ENCODE results near the gene NUB1.
A peak's percentile ranks its signal among the peaks of the same experiment; 100 is the strongest.

Gene NUB1

DNA sequence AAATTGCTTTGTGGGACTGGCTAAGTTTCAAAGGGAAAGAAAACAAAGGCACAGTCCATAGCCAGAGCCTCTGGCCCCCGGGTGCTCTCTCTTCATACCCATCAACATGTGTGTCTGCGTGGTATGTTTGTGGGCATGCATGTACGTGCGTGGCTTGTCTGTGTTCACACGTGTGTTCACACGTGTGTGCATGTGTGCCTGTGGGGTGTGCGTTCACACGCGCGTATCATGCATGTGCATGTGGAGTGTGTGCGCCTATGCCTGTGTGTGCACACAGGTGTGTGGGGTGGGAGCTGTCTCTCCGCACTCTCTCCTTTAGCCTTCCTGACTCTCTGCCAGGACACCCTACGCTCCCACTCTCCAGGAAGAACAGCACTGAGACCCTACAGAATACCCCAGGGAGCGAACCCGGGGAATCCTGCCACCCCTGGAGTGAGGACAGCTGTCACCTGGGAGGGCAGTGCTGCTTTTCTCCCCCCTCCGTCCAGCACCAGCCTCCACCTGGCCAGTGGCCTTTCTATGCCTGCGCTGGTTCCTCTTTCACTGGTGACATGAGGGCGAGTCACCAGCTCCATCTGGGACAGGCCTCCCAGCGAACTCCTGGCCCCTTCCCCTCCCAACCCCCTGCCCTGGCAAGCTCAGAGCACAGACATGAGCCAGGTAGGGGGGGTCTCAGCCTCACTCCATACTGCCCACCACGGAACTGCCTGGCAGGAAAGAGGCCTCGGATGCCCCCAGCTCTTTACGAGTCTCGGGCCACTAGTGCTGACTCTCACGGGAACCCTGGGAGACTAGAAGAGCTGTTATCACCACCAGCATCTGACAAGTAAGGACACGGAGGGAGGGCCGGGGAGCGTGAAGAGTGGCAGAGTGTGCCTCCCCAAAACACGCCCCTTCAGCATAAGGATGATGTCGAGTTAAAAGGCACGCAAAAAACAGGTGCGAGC lies 51.7 kb downstream of the NUB1 start:
- no peaks in the 10 kb centered on the region for H3K27me3 ChIP-seq (ENCODE audit: insufficient read depth, low read length, poor library complexity)
- H3K79me2 ChIP-seq (ENCODE audit: control insufficient read depth, insufficient read depth, low read length): no peaks in the 10 kb centered on the region
- no peak overlapping the region for H3K56ac ChIP-seq (ENCODE audit: low read length)
- no CpG with 5 or more reads among the region's 31 CpGs for WGBS (ENCODE audit: extremely low coverage, insufficient coverage, low lambda C conversion rate)
- H3K4ac ChIP-seq (ENCODE audit: low read depth, low read length): no peak overlapping the region
- H3K36me3 ChIP-seq (ENCODE audit: control insufficient read depth, insufficient read depth, low read length): peaks cover 2% of the 10 kb centered on the region
- H2BK5ac ChIP-seq (ENCODE audit: low read length): no peak overlapping the region
- H3K18ac ChIP-seq (ENCODE audit: low read length): no peak overlapping the region
- H4K5ac ChIP-seq (ENCODE audit: low read length): no peak overlapping the region
- no peaks in the 10 kb centered on the region for H3K4me1 ChIP-seq (ENCODE audit: control insufficient read depth, low read depth, low read length)
- H4K8ac ChIP-seq (ENCODE audit: low read depth, low read length): no peak overlapping the region
- H3K4me2 ChIP-seq (ENCODE audit: low read length): no peak overlapping the region
- no peak overlapping the region for H3K4me3 ChIP-seq (ENCODE audit: low read length)
- no peak overlapping the region for H2BK120ac ChIP-seq (ENCODE audit: low read depth, low read length)
- H3K9ac ChIP-seq (ENCODE audit: low read length): no peak overlapping the region
- H3K79me1 ChIP-seq (ENCODE audit: low read length): no peaks in the 10 kb centered on the region
- H3K23ac ChIP-seq (ENCODE audit: low read length): no peak overlapping the region
- DNase-seq: no peak
- H2BK15ac ChIP-seq (replicated peaks; ENCODE audit: low read depth): no peak overlapping the region
- no peak overlapping the region for H2AK5ac ChIP-seq (ENCODE audit: low read length)
- H3K27ac ChIP-seq (ENCODE audit: low read depth, low read length): no peak overlapping the region

DNA sequence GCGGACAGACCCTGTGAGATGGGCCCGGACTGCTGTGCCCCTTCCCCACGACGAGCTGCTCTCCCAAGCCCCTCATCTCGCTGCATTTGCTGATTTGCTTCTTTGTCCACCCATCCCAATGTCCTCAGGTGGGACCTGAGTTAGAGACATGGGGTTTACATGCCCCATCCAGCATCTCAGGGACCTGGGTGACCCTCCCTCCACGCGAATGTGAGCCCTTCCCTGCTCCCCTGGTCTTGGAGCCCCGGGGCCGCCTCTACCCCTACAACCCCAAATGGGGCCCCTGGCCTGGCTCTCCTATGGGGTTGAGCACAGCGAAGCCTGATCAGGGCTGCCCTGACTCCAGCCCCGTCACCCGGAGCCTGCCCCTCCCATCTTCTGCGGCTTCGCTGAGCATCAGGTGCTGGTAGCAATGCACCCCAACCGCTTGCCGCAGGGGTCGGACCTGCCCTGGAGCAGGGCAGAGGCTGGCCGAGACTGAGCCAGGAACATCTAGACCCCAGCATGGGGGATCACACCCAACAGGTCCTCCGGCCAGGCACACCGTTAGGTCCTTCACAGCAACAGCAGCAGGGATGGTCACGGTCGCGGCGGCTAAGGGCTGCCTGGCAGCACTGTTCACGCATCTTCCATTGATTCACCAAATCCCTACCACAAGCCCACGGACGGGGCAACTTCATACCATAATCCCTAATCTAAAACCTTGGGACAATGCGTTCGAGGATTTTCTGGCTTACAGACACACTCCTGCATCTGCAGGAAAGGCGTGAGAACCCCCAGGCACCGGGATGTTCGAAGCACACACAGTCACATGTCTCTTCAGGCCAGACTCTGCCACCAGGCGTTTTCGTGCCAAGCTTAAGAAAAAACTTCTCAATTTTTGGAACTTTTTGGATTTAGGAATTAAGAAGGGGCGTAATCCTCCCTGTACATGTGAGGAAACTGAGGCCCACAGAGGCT lies 52.7 kb downstream of the NUB1 start:
- Histone ChIP-seq H2BK120ac (ENCODE audit: low read depth, low read length) (no peak overlapping the region), H3K9ac (ENCODE audit: low read length) (no peak overlapping the region), H3K4me2 (ENCODE audit: low read length) (no peak overlapping the region), H3K79me1 (ENCODE audit: low read length) (no peaks in the 10 kb centered on the region), H3K56ac (ENCODE audit: low read length) (no peak overlapping the region), H4K5ac (ENCODE audit: low read length) (no peak overlapping the region), H3K36me3 (ENCODE audit: control insufficient read depth, insufficient read depth, low read length) (peaks cover 2% of the 10 kb centered on the region), H2BK15ac (replicated peaks; ENCODE audit: low read depth) (no peak overlapping the region), H2BK5ac (ENCODE audit: low read length) (no peak overlapping the region), H3K27ac (ENCODE audit: low read depth, low read length) (no peak overlapping the region), H4K8ac (ENCODE audit: low read depth, low read length) (no peak overlapping the region), H3K4me1 (ENCODE audit: control insufficient read depth, low read depth, low read length) (no peaks in the 10 kb centered on the region), H3K79me2 (ENCODE audit: control insufficient read depth, insufficient read depth, low read length) (no peaks in the 10 kb centered on the region), H3K4ac (ENCODE audit: low read depth, low read length) (no peak overlapping the region), H2AK5ac (ENCODE audit: low read length) (no peak overlapping the region), H3K4me3 (ENCODE audit: low read length) (no peak overlapping the region), H3K18ac (ENCODE audit: low read length) (no peak overlapping the region), H3K23ac (ENCODE audit: low read length) (peak overlapping the region; percentile 45), H3K27me3 (ENCODE audit: insufficient read depth, low read length, poor library complexity) (no peaks in the 10 kb centered on the region)
- DNase-seq: no peak
- WGBS (ENCODE audit: extremely low coverage, insufficient coverage, low lambda C conversion rate): no CpG with 5 or more reads among the region's 35 CpGs

GRCh38 chr7:151395036-151395367 lies 53.4 kb downstream of the NUB1 start:
- Histone ChIP-seq H3K23ac (ENCODE audit: low read length) (no peak overlapping the region), H3K4me3 (ENCODE audit: low read length) (no peak overlapping the region), H3K56ac (ENCODE audit: low read length) (no peak overlapping the region), H3K36me3 (ENCODE audit: control insufficient read depth, insufficient read depth, low read length) (peaks cover 2% of the 10 kb centered on the region), H3K4me2 (ENCODE audit: low read length) (no peak overlapping the region), H3K27me3 (ENCODE audit: insufficient read depth, low read length, poor library complexity) (no peaks in the 10 kb centered on the region), H2AK5ac (ENCODE audit: low read length) (no peak overlapping the region), H3K18ac (ENCODE audit: low read length) (no peak overlapping the region), H3K4me1 (ENCODE audit: control insufficient read depth, low read depth, low read length) (no peaks in the 10 kb centered on the region), H3K27ac (ENCODE audit: low read depth, low read length) (no peak overlapping the region), H2BK120ac (ENCODE audit: low read depth, low read length) (no peak overlapping the region), H2BK15ac (replicated peaks; ENCODE audit: low read depth) (no peak overlapping the region), H2BK5ac (ENCODE audit: low read length) (no peak overlapping the region), H3K4ac (ENCODE audit: low read depth, low read length) (no peak overlapping the region), H4K5ac (ENCODE audit: low read length) (no peak overlapping the region), H3K9ac (ENCODE audit: low read length) (no peak overlapping the region), H4K8ac (ENCODE audit: low read depth, low read length) (no peak overlapping the region), H3K79me2 (ENCODE audit: control insufficient read depth, insufficient read depth, low read length) (no peaks in the 10 kb centered on the region), H3K79me1 (ENCODE audit: low read length) (no peaks in the 10 kb centered on the region)
- WGBS (ENCODE audit: extremely low coverage, insufficient coverage, low lambda C conversion rate): no CpG with 5 or more reads among the region's 13 CpGs
- no peak for DNase-seq

DNA sequence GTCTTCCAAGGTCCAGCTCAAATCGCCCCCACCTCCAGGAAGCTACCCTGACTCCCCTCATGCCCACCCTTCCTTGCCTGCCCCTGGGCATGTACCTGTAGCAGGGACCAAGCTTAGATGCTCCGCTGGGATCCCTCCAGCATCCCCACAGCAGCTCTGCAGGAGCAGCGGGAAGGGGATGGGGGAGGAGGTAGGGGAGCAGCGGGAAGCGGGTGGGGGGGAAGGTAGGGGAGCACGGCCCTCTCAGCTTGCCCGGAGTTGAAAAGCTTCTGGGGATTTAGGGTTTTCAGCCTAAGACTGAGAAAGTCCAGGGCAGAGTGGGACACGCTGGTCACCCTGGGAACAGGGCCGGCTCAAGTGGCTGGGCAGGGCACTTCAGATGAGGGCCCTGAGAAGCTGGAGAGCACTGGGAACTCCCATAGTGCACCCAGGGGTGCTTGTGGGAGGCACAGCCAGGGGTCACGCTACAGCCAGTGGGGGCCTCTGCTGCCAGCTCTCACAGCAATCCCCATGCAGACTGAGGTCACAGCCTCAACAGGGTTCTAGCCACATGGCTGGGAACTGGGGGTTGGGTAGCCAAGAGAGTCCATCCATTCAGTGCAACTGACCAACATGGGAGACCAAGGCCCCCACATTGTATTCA lies 54.8 kb downstream of the NUB1 start:
- no peak overlapping the region for H3K4ac ChIP-seq (ENCODE audit: low read depth, low read length)
- no peak overlapping the region for H3K23ac ChIP-seq (ENCODE audit: low read length)
- no peak overlapping the region for H2BK5ac ChIP-seq (ENCODE audit: low read length)
- H3K4me1 ChIP-seq (ENCODE audit: control insufficient read depth, low read depth, low read length): no peaks in the 10 kb centered on the region
- DNase-seq: no peak
- H2BK120ac ChIP-seq (ENCODE audit: low read depth, low read length): no peak overlapping the region
- no peak overlapping the region for H2BK15ac ChIP-seq (replicated peaks; ENCODE audit: low read depth)
- H3K27ac ChIP-seq (ENCODE audit: low read depth, low read length): no peak overlapping the region
- H3K56ac ChIP-seq (ENCODE audit: low read length): no peak overlapping the region
- H4K8ac ChIP-seq (ENCODE audit: low read depth, low read length): no peak overlapping the region
- H3K4me3 ChIP-seq (ENCODE audit: low read length): no peak overlapping the region
- no peak overlapping the region for H4K5ac ChIP-seq (ENCODE audit: low read length)
- WGBS (ENCODE audit: extremely low coverage, insufficient coverage, low lambda C conversion rate): no CpG with 5 or more reads among the region's 10 CpGs
- peaks cover 2% of the 10 kb centered on the region for H3K36me3 ChIP-seq (ENCODE audit: control insufficient read depth, insufficient read depth, low read length)
- no peaks in the 10 kb centered on the region for H3K79me1 ChIP-seq (ENCODE audit: low read length)
- no peak overlapping the region for H3K18ac ChIP-seq (ENCODE audit: low read length)
- no peak overlapping the region for H3K4me2 ChIP-seq (ENCODE audit: low read length)
- no peak overlapping the region for H3K9ac ChIP-seq (ENCODE audit: low read length)
- no peak overlapping the region for H2AK5ac ChIP-seq (ENCODE audit: low read length)
- no peaks in the 10 kb centered on the region for H3K79me2 ChIP-seq (ENCODE audit: control insufficient read depth, insufficient read depth, low read length)
- H3K27me3 ChIP-seq (ENCODE audit: insufficient read depth, low read length, poor library complexity): no peaks in the 10 kb centered on the region

DNA sequence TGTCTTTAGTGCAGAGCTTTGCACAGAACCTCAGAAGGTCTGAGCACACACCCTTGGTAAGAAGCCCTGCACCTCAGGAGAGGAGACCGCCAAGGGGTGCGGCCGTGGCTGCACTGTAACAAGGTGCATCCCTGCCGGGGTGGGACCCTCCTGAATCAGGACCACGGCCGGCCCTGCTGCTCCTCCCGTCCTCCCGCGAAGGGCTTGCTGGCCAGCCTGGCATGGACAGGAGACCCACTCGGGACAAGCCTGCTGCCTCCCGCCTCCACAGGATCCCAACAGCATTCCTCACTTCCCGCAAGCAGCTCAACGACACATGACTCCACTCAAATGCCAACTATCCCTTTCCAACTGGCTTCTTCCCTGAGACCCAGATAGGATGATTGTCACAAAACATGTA lies 55.4 kb downstream of the NUB1 start:
- Histone ChIP-seq H3K4me2 (ENCODE audit: low read length) (no peak overlapping the region), H3K27me3 (ENCODE audit: insufficient read depth, low read length, poor library complexity) (no peaks in the 10 kb centered on the region)
- no CpG with 5 or more reads among the region's 13 CpGs for WGBS (ENCODE audit: extremely low coverage, insufficient coverage, low lambda C conversion rate)

More for the DNA sequence above, 55.4 kb downstream of the NUB1 start:
- Histone ChIP-seq H4K8ac (ENCODE audit: low read depth, low read length) (no peak overlapping the region), H2BK5ac (ENCODE audit: low read length) (no peak overlapping the region), H3K4ac (ENCODE audit: low read depth, low read length) (no peak overlapping the region), H2BK120ac (ENCODE audit: low read depth, low read length) (no peak overlapping the region), H2BK15ac (replicated peaks; ENCODE audit: low read depth) (no peak overlapping the region), H3K79me2 (ENCODE audit: control insufficient read depth, insufficient read depth, low read length) (no peaks in the 10 kb centered on the region), H3K56ac (ENCODE audit: low read length) (no peak overlapping the region), H3K9ac (ENCODE audit: low read length) (no peak overlapping the region), H3K4me3 (ENCODE audit: low read length) (no peak overlapping the region), H3K23ac (ENCODE audit: low read length) (no peak overlapping the region), H2AK5ac (ENCODE audit: low read length) (no peak overlapping the region), H3K27ac (ENCODE audit: low read depth, low read length) (no peak overlapping the region), H3K79me1 (ENCODE audit: low read length) (no peaks in the 10 kb centered on the region), H3K36me3 (ENCODE audit: control insufficient read depth, insufficient read depth, low read length) (peaks cover 2% of the 10 kb centered on the region), H3K18ac (ENCODE audit: low read length) (no peak overlapping the region), H3K4me1 (ENCODE audit: control insufficient read depth, low read depth, low read length) (no peaks in the 10 kb centered on the region), H4K5ac (ENCODE audit: low read length) (no peak overlapping the region)
- DNase-seq: no peak

All from mesendoderm (in vitro differentiated cells).